ENCODE measurements around the gene FBXL7. TPM values are rescaled to one million over a fixed set of nuclear protein-coding genes. Genes with fewer than 3 reads are reported as not detected.

FBXL7 gene
- total RNA-seq, 1 experiment from 2014 or later, result 15.1 TPM

DNA sequence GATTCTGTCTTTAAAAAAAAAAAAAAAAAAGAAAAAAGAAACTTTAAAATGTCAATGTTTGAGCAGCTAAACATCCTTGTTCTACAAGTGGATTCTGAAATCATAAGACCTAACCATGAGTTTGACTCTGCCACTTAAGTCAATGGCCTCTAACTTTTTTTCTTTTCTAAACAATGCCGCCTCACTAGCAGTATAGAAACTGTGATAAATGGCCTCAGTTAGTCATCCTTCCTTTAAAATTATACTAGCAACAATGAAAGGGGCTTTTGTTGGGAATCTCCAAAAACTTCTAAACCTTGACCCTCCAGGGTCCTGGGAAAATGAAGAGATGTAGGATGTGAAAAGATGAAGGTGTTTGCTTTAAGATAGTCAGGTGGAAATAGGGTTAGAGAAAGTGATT lies 71.1 kb downstream of the FBXL7 start:
- H3K36me3 ChIP-seq, result no peaks in the 10 kb centered on the region
- H3K4me1 ChIP-seq, result no peaks in the 10 kb centered on the region
- no peaks in the 10 kb centered on the region for H3K9me3 ChIP-seq (replicated peaks)
- no peak overlapping the region for H3K27ac ChIP-seq
- DNase-seq, result no peak
- H3K4me3 ChIP-seq, result no peak overlapping the region
- H3K27me3 ChIP-seq, result no peaks in the 10 kb centered on the region

DNA sequence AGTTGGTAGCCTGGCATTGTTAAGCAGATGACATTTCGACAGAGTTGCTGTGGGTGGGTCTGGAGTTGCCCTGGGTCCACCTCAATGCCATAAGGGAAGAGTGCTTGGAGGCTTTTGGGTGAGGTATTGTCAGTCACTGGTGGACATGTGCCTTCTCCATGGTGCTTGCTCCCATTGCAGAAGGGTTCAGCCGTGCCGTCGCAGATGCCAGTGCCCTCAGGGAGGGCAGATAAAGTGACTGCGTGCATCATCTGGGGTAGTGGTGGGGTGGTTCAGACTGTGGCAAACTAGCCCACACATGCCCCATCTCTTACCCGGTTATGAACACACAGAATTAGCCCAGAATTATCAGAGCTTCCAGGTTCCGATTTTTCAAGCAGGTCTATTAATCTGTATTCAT lies 71.6 kb downstream of the FBXL7 start:
- H3K9me3 ChIP-seq (replicated peaks), result no peaks in the 10 kb centered on the region
- H3K36me3 ChIP-seq, result no peaks in the 10 kb centered on the region
- no peak overlapping the region for H3K27ac ChIP-seq
- no peak for DNase-seq
- H3K27me3 ChIP-seq, result no peaks in the 10 kb centered on the region
- H3K4me3 ChIP-seq, result no peak overlapping the region
- no peaks in the 10 kb centered on the region for H3K4me1 ChIP-seq

DNA sequence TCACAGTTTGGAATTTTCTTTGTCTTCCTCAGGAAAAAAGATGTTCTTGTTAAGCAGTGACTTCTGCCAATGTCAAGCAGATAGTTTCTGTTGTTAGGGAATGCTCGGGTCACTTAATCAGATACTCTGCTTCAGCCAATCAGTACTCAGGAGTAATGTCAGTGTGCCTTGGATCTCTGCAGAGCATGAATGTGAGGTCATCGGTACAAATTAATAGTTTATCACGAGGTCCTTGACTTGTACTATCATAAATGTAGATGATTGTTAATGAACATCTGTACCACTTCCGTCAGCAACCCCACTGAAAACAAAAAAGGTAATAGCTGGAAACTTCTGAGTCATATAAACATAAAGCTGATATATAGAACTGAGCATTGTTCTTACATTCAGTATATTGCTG lies 73.6 kb downstream of the FBXL7 start:
- Histone ChIP-seq H3K27me3 (no peaks in the 10 kb centered on the region), H3K4me3 (no peak overlapping the region), H3K36me3 (no peaks in the 10 kb centered on the region), H3K4me1 (no peaks in the 10 kb centered on the region), H3K27ac (no peak overlapping the region), H3K9me3 (replicated peaks) (no peaks in the 10 kb centered on the region)
- no peak for DNase-seq

DNA sequence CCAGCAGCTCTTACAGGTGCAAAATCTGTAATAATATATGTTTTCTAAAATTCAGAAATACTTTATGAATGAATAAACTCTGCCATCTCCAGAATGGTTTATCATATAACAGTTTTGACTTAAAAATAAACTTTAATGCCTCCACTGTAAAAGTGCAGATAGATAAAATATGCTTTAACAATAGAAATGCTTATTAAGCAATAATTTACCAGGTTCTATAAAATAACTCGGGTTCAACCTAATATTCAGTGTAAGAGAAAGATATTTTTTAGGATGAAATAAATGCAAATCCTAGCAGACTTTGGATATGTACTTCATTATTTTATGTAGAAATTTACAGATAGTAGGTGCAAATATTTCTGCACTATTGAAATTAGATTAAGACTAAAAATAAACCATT lies 74.1 kb downstream of the FBXL7 start:
- H3K36me3 ChIP-seq, result no peaks in the 10 kb centered on the region
- no peak overlapping the region for H3K4me3 ChIP-seq
- H3K27me3 ChIP-seq, result no peaks in the 10 kb centered on the region
- no peak overlapping the region for H3K27ac ChIP-seq
- DNase-seq, result no peak
- no peaks in the 10 kb centered on the region for H3K4me1 ChIP-seq
- no peaks in the 10 kb centered on the region for H3K9me3 ChIP-seq (replicated peaks)

DNA sequence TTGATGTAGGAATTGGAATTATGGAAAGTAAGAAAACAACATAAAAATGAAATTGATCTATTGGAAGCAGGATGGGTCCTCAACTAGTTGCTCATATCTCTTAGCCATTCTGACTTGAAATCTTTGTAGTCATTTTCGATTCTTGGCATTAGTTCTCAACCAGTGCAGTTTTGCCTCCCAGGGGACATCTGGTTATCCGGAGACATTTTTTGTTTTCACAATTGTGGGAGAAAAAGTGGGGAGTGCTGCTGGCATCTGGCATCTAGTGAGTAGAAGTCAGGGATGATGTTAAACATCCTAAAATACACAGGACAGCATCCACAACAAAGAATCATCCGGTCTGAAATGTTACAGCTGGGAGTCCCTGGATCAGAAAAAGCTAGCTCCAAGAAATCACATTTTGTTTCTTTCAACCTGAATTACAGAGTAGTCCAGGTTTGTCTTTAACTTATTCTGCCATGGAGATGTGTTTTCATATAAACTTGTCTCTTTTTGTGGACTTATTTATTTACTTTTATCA lies 74.9 kb downstream of the FBXL7 start:
- H3K27ac ChIP-seq, result no peak overlapping the region
- H3K27me3 ChIP-seq, result no peaks in the 10 kb centered on the region
- DNase-seq, result no peak
- H3K4me1 ChIP-seq, result no peaks in the 10 kb centered on the region
- no peaks in the 10 kb centered on the region for H3K9me3 ChIP-seq (replicated peaks)
- no peak overlapping the region for H3K4me3 ChIP-seq
- no peaks in the 10 kb centered on the region for H3K36me3 ChIP-seq

DNA sequence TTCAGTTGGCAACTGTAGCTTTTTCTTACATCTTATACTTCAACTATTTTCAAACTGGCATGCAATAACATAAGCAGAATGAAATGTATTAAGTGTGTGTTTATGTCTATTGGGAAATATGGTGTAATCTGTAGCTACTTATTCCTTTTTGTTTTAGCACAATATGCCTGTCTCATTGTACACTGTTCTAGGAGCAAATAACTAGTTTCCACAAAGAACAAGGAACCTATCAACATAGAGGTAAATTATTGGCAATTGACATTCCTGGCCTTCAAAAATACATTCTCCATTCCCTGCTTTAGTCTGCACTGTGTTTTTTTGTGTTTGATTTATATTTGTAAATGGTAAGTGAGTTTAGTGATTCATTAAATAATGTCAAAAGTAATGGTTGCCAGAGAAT lies 75.7 kb downstream of the FBXL7 start:
- H3K4me1 ChIP-seq, result no peaks in the 10 kb centered on the region
- H3K4me3 ChIP-seq, result no peak overlapping the region
- H3K27ac ChIP-seq, result no peak overlapping the region
- H3K9me3 ChIP-seq (replicated peaks), result no peaks in the 10 kb centered on the region
- H3K27me3 ChIP-seq, result no peaks in the 10 kb centered on the region
- no peaks in the 10 kb centered on the region for H3K36me3 ChIP-seq
- DNase-seq, result no peak

DNA sequence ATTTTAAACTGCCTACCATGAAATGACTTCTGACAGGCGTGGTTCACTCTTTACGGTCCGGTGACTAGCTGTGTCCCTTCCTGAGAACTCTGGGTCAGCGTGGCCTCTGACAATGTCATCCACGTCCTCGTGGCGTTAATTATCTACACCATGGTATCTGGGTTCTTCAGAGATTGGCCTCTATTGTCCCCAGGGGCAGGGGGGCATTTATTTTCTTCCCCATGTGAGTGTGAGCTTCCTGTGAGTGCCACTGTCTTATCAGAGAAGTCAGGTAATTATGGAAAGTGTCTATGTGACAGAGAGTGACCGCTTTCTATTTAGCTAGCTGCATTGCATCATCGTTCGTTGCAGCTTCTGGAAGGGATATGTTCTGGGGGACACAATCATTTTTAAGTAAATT lies 77.2 kb downstream of the FBXL7 start:
- Histone ChIP-seq H3K9me3 (replicated peaks) (no peaks in the 10 kb centered on the region), H3K4me3 (no peak overlapping the region), H3K4me1 (no peaks in the 10 kb centered on the region), H3K27ac (no peak overlapping the region), H3K27me3 (no peaks in the 10 kb centered on the region), H3K36me3 (no peaks in the 10 kb centered on the region)
- no peak for DNase-seq

DNA sequence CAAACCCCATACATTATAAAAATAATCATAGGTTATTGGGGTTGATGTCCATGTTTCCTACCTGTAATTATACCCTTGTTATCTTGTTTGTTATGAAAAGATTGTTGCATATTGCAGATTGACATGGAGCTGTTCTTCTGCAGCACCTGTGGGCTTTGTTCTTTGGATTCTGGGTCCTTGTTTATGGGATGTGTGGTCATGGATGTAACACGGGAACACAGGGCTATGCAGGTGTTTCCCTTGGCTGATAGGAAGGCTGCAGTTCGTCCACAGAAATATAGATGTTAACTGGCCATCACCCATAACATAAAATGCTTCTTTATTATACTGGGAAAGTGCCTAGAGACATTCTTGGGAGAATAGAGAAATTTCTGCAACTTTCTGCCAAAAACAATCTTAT lies 77.9 kb downstream of the FBXL7 start:
- Histone ChIP-seq H3K9me3 (replicated peaks) (no peaks in the 10 kb centered on the region), H3K4me1 (no peaks in the 10 kb centered on the region), H3K36me3 (no peaks in the 10 kb centered on the region), H3K27me3 (no peaks in the 10 kb centered on the region), H3K4me3 (no peak overlapping the region), H3K27ac (no peak overlapping the region)
- DNase-seq, result no peak

DNA sequence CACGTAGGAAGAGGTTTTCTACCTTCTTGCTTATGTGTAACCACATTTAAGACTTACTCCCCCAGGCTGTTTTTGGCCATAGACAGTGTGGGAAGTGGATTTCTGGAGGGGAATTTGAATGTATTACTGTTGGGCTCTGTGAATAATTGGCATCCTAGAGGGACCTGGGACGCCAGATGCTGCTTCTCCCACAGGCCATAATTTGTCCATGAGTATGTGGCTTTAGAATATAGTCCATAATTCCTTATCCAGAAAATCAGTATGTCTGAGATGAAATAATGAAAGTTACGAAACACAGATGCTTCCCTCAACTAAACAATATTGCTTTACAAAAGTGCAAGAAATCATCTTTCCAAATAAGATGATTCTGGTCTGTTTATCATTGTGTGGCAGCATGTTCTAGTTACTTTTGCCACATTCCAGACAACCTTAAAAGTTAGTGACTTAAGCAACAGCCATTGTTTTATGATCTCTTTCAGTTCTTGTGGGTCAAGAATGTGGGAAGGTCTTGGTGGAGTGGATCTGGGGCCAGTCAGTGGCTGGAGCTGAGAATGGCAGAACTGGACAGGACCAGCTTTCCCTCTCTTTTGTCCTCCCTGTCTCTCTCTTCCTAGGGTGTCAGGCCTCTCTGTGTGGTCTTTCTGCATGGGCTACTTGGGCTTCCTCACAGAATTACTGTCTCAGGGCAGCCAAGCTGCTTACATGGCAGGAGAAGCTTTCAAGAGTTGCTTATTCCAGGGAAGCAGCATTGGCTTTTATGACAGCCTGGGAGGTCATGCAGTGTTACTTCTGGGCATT lies 79.4 kb downstream of the FBXL7 start:
- Histone ChIP-seq H3K27me3 (no peaks in the 10 kb centered on the region), H3K27ac (no peak overlapping the region), H3K9me3 (replicated peaks) (no peaks in the 10 kb centered on the region), H3K4me3 (no peak overlapping the region), H3K36me3 (no peaks in the 10 kb centered on the region), H3K4me1 (no peaks in the 10 kb centered on the region)
- no peak for DNase-seq

DNA sequence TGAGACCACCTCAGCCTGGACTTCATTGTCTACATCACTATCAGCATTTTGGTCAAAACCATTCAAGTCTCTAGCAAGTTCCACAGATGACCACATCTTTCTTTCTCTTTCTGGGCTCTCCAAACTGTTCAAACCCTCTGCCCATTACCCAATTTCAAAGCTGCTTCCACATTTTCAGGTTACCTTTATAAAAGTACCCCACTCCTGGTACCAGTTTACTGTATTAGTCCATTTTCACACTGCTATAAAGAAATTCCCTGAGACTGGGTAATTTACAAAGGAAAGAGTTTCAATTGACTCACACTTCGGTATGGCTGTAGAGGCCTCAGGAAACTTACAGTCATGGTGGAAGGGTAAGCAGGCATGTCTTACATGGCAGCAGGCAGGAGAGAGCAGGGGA lies 84.5 kb downstream of the FBXL7 start:
- Histone ChIP-seq H3K4me3 (no peak overlapping the region), H3K27ac (no peak overlapping the region), H3K27me3 (no peaks in the 10 kb centered on the region), H3K9me3 (replicated peaks) (no peaks in the 10 kb centered on the region), H3K4me1 (no peaks in the 10 kb centered on the region), H3K36me3 (no peaks in the 10 kb centered on the region)
- DNase-seq, result no peak

DNA sequence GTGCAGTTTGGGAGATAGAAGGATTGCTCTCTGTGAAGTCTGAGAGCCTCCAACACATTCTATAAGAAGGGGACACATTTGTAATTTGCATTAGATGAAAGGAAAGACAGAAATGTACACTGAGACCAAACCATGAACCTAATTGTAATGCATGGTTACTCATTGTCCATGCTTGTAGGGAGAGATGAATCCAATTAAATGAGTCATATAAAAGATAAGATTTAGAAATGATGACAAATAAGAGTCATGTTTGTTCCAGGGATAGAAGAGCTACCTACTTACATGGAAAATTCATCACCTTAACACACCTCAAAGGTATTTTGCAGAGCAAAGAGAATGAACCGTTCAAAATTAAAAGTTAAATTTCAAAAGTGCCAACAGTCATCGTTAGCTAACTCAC lies 85.1 kb downstream of the FBXL7 start:
- H3K27me3 ChIP-seq, result no peaks in the 10 kb centered on the region
- H3K9me3 ChIP-seq (replicated peaks), result no peaks in the 10 kb centered on the region
- H3K4me1 ChIP-seq, result no peaks in the 10 kb centered on the region
- DNase-seq, result no peak
- H3K27ac ChIP-seq, result no peak overlapping the region
- H3K36me3 ChIP-seq, result no peaks in the 10 kb centered on the region
- H3K4me3 ChIP-seq, result no peak overlapping the region

DNA sequence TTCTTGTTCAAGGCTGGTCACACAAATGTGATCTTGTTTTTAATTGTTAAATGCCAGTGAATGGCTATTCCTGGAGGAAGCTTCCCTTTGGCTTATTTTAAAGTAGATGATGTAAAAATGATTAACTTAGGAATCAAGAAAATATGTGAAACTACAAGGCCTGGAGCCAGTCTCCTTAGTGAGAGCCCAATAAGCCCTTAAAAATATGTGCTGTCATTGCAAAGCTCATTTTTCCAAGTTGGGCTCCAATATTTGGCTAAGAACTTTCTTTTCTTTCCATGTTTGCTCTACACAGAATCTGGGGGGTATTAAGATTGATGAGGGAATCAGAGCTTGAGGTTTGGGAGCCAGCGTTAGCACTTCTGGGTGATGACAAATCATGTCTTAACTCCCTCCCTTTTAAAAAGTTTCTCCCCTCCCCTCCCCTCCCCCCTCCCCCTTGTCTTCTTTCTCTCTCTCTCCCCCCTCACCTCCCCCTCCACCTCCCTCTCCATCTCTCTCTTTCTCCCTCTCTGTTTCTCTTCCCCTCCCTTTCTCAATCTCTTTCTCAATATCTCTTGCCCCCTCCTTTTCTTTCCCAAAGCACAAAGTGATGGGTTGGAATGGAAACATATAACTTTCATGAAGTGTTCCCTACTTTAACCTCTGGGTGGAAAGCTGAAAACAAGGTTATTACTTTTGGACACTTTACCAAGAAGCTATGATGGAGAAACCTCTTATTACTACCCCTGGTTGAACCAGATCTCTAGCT lies 86.0 kb downstream of the FBXL7 start:
- Histone ChIP-seq H3K9me3 (replicated peaks) (no peaks in the 10 kb centered on the region), H3K4me1 (no peaks in the 10 kb centered on the region), H3K27me3 (no peaks in the 10 kb centered on the region), H3K4me3 (no peak overlapping the region), H3K27ac (no peak overlapping the region), H3K36me3 (no peaks in the 10 kb centered on the region)
- DNase-seq, result no peak

DNA sequence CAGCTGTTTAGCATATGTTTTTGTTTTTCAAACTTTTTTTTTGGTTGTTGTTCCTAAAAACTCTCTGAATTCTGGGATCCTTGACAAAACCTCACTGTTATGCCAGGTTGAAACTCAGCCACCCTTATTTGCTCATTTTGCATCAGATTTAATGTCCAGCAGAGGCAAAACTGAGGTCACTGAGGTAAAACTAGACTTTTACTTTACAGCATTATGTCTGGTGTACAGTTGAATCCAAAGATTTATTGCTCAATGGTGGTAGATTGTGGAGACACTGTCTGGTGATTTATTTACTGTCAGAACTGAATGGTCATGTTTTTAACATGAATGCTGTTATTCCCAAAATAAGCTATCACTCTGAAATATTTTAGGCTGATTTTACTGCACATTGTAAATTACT lies 87.9 kb downstream of the FBXL7 start:
- H3K4me1 ChIP-seq, result no peaks in the 10 kb centered on the region

DNA sequence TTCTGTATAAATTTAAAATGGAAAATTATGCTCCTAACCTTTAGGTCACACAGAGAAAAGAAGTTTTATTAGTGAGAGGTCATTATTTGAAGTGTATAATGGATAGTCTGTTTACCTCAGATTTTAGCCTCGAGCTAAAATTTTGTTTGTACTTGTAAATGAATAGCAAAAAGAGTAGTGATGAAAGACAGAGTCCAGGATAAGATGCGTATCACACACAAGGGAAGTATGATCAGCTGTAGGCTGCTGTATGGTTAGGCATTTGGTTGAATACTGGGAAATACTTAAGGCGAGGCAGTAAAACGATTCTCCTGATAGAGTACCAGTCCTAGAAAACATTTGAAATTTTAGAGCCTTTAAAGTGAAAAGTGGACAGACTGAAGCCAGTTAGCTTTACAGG lies 92.7 kb downstream of the FBXL7 start:
- no peak overlapping the region for H3K27ac ChIP-seq
- H3K4me1 ChIP-seq, result no peaks in the 10 kb centered on the region
- DNase-seq, result no peak
- H3K27me3 ChIP-seq, result no peaks in the 10 kb centered on the region
- H3K36me3 ChIP-seq, result no peaks in the 10 kb centered on the region
- H3K4me3 ChIP-seq, result no peak overlapping the region
- no peaks in the 10 kb centered on the region for H3K9me3 ChIP-seq (replicated peaks)

More for the DNA sequence above, 87.9 kb downstream of the FBXL7 start:
- no peaks in the 10 kb centered on the region for H3K36me3 ChIP-seq
- no peak overlapping the region for H3K4me3 ChIP-seq
- H3K27me3 ChIP-seq, result no peaks in the 10 kb centered on the region
- DNase-seq, result no peak
- no peaks in the 10 kb centered on the region for H3K9me3 ChIP-seq (replicated peaks)
- H3K27ac ChIP-seq, result no peak overlapping the region

DNA sequence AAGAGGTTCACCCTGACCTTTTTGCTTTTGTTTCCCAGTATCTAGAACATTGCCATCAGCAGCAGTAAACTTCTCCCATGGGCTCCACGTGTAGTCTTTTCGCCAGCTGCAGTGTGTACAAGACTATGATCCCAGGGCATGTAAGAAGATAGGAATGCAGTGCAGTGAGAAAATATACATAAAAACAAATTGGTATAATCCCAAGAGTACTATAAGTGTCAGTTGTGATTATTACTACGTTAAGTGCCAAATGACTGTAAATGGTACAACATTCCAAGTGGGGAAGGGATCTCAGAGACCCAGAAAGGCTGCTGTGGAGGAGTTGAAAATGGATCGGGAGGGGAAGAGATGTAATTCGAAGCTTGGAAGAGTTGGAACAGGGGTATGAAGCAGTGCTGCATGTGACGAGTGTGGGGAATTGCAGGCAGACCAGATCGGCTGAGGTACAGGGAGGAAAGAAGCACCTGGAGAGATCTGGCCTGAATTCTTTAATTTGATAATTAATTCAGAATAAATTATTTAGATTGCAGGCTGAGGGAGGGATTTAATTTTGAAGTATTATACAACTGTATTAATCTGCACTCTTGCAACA lies 95.1 kb downstream of the FBXL7 start:
- peaks cover 12% of the 10 kb centered on the region for H3K4me1 ChIP-seq
- no peaks in the 10 kb centered on the region for H3K27me3 ChIP-seq
- H3K36me3 ChIP-seq, result no peaks in the 10 kb centered on the region
- no peaks in the 10 kb centered on the region for H3K9me3 ChIP-seq (replicated peaks)
- no peak overlapping the region for H3K27ac ChIP-seq
- no peak overlapping the region for H3K4me3 ChIP-seq
- DNase-seq, result no peak

All from SJCRH30 (cell line).